Uterus (tissue), 2 donors: ENCODE results near the gene ARMH1.

Source experiments
- POLR2A ChIP-seq, 2 donors: fragments of 450-650 bp; IDR thresholded peaks; one replicate each; pipeline ENCODE4 v1.6.1; 2016; ENCODE audit warnings: antibody characterized with exemption in 2 of 2, mild to moderate bottlenecking in 1 of 2, moderate library complexity in 1 of 2
- TF ChIP-seq, protein P1 (sequence below), 4 experiments: fragments of 200-600 bp in 2 of 4; fragments of 450-650 bp in 2 of 4; sonication (generic) in 2 of 4; IDR thresholded peaks; one replicate each; pipeline ENCODE4 v1.5.1; 2016 to 2019; ENCODE audit warnings: antibody characterized with exemption in 4 of 4, mild to moderate bottlenecking in 2 of 4, moderate library complexity in 1 of 4

DNA sequence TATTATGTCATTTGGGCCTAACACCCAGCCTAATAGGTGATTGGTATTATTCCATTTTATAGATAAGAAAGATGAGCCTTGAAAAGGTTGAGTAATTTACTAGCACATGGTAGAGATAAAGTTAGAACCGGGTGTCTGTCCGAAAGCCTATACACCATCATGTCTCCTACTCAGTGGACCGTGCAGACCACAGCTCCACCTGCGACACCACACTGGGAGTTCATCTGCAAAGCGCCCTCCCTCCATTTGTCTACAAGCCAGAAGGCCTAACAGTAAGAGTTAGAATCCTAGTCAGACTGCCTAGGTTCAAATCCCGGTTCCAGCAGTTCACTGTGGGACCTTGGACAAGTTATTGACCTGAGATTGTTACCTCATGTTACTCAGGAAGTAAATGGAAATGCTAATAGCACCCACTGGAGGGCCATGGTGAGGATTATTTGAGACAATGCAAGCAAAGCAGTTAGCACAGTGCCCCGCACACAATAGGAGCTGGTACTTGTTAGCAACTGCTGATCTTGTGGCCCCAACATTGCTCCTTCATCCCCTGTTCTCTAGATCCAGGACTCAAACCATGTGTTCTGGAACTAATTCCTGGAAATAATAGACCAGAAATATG, 20.5 kb downstream of the ARMH1 start:
- no peak for TF ChIP-seq POLR2A (IDR thresholded peaks at IDR 0.05)
- TF ChIP-seq, protein P1, sequence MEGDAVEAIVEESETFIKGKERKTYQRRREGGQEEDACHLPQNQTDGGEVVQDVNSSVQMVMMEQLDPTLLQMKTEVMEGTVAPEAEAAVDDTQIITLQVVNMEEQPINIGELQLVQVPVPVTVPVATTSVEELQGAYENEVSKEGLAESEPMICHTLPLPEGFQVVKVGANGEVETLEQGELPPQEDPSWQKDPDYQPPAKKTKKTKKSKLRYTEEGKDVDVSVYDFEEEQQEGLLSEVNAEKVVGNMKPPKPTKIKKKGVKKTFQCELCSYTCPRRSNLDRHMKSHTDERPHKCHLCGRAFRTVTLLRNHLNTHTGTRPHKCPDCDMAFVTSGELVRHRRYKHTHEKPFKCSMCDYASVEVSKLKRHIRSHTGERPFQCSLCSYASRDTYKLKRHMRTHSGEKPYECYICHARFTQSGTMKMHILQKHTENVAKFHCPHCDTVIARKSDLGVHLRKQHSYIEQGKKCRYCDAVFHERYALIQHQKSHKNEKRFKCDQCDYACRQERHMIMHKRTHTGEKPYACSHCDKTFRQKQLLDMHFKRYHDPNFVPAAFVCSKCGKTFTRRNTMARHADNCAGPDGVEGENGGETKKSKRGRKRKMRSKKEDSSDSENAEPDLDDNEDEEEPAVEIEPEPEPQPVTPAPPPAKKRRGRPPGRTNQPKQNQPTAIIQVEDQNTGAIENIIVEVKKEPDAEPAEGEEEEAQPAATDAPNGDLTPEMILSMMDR (IDR thresholded peaks at IDR 0.05): no peak
